ENCODE data around the gene APOO.
A peak's percentile ranks its signal among the peaks of the same experiment; 100 is the strongest.

APOO gene

DNA sequence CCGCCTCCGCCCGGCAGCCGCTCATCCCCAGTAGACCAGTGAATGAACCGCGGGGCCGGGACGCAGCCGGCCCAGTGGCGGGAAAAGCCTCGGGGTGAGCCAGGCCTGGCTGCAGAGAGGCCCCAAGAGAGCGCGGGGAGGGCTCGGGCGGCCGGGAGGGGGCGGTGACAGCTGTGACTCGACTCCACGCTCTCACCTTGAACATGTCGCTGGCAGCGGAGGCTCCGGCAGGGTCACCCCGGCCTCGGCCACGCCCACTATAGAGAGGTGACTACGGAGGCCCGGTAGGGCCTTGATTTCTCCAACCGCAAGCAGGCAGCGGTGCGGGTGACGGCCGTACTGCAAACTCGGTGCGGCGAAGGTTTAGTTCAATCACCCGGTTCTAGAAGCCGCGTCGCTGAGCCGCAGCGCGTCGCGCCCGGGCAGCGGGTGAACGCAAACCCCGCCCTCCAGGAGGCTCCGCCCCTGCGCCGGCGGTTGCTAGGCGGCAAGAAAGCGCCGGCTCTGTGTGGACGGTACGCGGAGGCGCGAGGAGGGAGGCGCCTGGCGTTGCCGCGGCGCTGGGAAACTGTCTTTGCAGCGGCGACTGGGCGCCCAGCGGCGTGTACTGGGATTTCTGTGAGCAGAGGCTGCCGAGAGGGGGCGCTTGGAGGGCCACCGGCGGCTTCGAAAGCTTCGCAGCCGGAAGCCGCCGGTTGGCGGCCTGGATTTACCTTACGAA is at the start of gene APOO, which contains the start of gene CXorf58:
TSS of gene APOO (minus strand) at position 441 of the 721 bp plus-strand sequence. CDS start at position 205, 236 bp downstream.
TSS of gene CXorf58 (plus strand) at position 509 of the 721 bp plus-strand sequence. CDS start 2,297 bp downstream, outside the sequence.
- peak; percentile 87 to 90 for DNase-seq

GRCh38 chrX:23954396-23954795 is 46.7 kb upstream of the APOO start:
- DNase-seq, result no peak

DNA sequence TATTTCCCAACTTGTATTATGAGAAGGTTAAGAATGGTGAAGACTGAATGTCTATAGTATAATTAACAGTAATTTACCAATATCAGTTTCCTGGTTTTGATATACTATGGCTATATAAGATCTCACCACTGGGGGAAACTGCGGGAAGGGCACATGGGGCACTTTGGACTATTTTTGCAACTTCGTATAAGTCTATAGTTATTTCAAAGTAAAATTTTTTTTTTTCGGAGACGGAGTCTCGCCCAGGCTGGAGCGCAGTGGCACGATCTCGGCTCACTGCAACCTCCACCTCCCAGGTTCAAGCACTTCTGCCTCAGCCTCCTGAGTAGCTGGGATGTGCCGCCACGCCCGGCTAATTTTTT is 46.2 kb upstream of the APOO start:
- no peak for DNase-seq

GRCh38 chrX:23952984-23953907 is 45.5 kb upstream of the APOO start:
- peak; percentile 30 to 31 for DNase-seq

- DNase-seq, result no peak
Observed at GRCh38 chrX:23952391-23952790, 44.7 kb upstream of the APOO start.

DNA sequence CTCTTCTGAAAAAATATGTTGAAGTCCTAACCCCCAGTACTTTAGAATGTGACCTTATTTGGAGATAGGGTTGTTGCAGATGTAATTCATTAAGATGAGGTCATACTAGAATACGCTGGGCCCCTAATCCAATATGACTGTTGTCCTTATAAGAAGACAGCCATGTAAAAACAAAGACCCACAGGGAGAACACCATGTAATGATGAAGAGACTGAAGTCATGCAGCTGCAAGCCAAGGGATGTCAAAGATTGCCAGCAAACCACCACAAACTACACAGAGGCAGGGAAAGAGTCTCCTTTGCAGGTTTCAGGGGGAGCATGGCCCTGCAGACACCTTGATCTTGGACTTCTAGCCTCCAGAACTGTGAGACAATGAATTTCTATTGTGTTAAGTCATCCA is 37.5 kb upstream of the APOO start:
- no peak for DNase-seq

- no peak for DNase-seq
Observed at GRCh38 chrX:23944234-23944633, 36.5 kb upstream of the APOO start.

DNA sequence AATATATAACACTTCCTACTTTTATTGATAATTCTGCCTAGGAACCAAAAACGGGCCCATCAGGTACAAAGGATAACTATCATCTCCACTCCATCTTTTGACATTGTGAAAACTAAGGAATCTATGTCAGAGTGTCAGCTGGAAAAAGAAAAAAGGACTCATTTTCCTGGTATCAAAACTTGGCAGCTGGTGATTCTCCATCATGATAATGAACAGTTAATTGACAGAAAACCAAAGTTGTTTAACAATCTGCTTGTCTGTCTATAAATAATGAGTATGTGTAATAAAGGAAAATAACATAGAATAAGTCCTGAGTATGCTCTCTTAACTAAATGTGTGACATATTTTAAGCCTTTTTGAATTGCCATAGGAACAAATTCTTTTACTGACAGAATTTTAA is 31.5 kb upstream of the APOO start:
- no peak for DNase-seq

DNA sequence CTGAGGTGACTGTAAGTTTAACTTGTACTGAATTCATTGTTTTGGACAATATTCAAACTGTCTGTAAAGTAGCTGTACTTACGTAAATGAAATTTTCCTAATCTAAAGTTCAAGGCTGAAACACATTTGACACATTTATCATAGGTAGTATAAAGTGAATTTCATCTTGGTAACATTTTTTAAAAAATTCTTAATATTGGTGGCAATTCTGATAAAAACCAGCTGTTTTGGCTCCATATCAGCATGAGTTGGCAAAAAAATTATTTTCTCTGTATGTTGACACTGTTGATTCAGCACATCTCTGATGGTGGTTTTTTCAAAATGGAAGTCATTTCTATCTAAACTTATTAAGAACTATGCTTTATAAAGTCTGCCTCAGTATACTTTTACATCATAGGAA is 31.0 kb upstream of the APOO start:
- no peak for DNase-seq

DNA sequence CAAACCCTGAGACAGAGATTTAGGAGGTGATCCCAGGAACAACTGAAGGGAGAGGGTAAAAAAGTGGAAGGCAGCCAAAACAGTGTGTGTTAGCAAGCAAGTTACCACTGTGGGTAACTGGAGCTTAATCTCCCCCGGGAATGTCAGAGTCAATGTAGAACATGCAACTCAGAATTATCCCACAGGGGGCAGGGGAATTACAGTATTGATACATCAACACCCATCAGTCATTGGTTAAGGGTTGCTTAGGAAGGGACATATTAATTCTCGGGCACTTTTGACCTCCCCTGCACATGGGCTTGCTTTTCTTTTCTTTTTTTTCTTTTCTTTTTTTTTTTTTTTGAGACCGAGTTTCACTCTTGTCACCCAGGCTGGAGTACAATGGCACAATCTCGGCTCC is 29.4 kb upstream of the APOO start:
- DNase-seq, result no peak

DNA sequence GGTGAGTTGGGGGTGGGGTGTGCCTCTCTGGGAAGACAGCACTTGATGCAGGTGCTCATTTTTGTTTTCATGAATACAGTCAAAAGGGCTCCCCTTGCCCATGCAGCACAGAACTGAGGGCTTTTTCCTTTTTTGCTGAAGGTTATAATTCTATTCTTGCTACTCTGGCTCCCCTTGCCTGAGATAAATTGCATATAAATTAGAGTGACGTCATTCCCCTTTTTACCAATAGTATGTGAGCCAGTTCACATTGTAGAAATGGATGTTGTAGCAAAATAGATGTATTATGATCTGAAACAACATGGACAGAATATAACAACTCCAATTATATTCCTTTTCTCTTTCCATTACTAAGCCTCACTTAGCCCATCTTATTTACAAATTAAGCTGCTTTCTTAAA is 28.4 kb upstream of the APOO start:
- no peak for DNase-seq

DNA sequence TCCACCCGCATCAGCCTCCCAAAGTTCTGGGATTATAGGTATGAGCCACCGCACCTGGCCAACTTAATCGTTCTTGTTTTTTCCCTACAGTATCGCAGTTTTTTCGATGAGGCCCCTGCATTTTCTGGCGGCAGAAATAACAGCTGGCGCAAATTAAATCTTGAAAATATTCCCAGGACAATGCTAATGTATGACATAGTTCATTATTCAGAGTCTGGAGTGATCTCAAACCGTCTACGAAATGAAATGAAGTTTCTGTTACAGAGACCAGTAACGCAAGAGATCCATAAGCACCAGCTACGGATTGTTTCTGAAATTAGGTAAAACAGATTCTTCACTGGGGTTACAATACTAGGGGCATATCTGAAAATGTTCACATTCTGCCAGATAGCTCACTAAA is 27.4 kb upstream of the APOO start:
- no peak for DNase-seq

DNA sequence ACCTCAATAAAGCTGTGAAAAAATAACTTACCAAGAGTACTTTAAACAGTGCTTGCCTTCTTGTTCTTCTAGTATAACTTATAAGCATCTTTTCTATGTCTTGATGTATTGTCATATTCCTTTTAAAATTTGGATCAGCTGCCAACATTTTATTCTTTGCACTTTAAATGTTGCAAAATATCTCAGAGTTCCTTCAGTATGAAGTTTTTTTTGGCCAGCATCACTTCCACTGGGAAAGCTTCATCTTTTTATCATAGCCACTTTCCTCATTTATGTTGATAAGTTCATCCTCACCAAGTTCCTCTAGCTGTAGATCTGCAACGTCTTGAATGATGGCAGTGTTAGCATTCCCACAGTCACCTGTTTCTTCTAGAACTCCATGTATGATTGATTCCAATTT is 24.3 kb upstream of the APOO start:
- no peak for DNase-seq

GRCh38 chrX:23930894-23931604 is 23.3 kb upstream of the APOO start:
- DNase-seq, result no peak

DNA sequence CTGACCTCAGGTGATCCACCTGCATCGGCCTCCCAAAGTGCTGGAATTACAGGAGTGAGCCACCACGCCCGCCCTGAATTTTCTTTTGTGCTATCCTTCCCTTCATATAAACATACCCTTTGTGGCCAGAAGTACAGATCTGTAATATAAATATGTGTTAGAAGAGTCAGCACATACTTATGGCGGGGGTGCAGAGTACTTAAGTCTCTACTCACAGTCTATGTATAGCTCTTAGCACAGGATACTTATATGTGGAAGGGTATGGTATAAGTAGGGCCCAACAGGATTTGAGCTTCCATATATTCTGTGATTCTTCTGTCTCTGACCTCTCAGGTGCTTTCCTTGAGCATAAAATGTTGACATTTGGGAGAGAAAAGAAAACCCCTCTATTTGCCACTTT is 18.3 kb upstream of the APOO start:
- no peak for DNase-seq

- DNase-seq, result no peak
Observed at GRCh38 chrX:23919706-23920320, 12.1 kb upstream of the APOO start.

- DNase-seq, result no peak
Observed at GRCh38 chrX:23919148-23919547, 11.4 kb upstream of the APOO start.

GRCh38 chrX:23911126-23911835 is 3.5 kb upstream of the APOO start:
- DNase-seq, result no peak

DNA sequence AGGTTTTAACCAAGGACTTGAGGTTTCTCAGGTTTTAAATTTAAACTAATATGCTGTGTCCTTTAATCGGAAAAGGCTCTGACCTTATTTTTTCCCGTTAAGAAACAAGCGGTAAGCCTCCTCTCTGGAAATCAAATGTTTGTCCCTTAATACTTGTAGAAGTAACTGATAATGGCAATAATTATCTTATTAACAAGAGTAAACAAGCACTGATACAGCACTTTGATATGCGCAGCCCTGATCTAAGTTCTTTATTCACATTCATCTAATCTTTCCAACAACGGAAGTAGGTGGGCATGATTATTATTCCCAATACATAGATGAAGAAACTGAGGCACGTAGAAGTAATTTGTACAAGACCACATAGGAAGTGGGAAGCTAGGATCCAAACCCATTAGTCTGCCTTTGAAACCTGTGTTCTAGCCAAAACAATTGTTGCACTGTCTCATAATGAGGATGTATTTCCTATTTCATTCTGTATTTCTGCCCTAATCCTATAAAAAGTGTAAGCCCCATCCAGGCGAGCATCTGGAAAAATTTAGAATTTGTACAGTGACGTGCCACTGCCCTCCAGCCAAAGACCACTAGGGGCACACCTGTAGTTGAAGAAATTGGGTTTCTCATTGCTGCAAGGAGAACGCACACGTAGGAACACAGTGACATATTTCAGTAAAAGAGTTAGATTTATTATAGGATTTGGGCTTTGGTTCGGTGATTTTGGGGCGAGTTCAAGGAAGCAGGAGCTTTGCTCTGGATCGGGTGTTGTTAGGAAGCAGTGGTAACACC is 674 bp upstream of the APOO start:
- DNase-seq, result no peak

- no peak for DNase-seq
Observed at GRCh38 chrX:23907111-23907497, 634 bp downstream of the APOO start.

GRCh38 chrX:23904096-23904495 is 3.6 kb downstream of the APOO start:
- DNase-seq, result no peak

- no peak for DNase-seq
Observed at GRCh38 chrX:23902419-23902818, 5.3 kb downstream of the APOO start.
